Gastrocnemius medialis (tissue), 4 donors: ENCODE results near the gene GRIN2C.

ENCODE experiments used
- CTCF ChIP-seq, 5 experiments: fragments of 450-650 bp in 3 of 5; fragments of 200-600 bp in 2 of 5; sonication (generic) in 2 of 5; IDR thresholded peaks in 4 of 5; conservative IDR thresholded peaks in 1 of 5; 1 replicate in 4 of 5; 2 replicates in 1 of 5; pipeline ENCODE4 v1.5.1; 2016 to 2019; ENCODE audit warnings: antibody characterized with exemption in 5 of 5, mild to moderate bottlenecking in 3 of 5, moderate library complexity in 3 of 5
- POLR2A ChIP-seq, 2 donors: fragments of 450-650 bp; IDR thresholded peaks; one replicate each; pipeline ENCODE4 v1.6.1; 2017; ENCODE audit warnings: antibody characterized with exemption in 2 of 2, mild to moderate bottlenecking in 2 of 2, moderate library complexity in 2 of 2

DNA sequence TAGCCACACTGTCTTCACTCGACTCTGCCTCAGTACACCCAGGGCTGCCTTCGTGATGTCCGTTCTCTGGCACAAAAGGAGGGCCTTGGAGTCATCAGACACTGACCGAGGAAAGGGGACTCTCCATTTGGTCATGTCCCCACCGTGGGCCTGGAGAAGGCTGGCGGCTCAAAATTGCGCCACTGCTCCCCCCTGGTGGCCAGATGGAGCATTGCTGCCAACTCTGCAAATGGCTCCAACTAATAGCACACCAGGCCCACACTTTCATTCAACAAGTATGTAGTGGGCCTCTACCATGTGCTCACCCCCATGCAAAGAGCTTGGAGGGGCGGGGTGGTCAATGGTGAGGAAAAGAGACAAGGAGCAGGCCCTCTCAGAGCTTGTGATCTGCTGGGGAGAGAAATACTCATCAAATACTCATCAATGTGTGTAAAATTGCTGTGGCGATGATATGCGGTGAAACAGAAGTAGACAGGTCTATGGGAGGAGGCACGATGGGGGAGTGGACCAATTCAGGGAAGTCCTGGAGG lies 5.2 kb upstream of the GRIN2C start:
- TF ChIP-seq CTCF (IDR thresholded peaks at IDR 0.05 in 4 of 5, conservative IDR thresholded peaks at IDR 0.05 in 1 of 5) (peak; percentile 90 to 96 (median 93)), POLR2A (IDR thresholded peaks at IDR 0.05) (no peak)
